Stimulated activated CD8-positive, alpha-beta memory T cell treated with anti-CD3 and anti-CD28 coated beads, Interleukin-4, amount 100 ng/mL, for 48 hours (primary cell): ENCODE results near the gene MRPS18B.

Experiments used
- DNase-seq: peaks from one replicate; pipeline ENCODE4 v3.0.0-alpha.2; 2020

Gene MRPS18B

DNA sequence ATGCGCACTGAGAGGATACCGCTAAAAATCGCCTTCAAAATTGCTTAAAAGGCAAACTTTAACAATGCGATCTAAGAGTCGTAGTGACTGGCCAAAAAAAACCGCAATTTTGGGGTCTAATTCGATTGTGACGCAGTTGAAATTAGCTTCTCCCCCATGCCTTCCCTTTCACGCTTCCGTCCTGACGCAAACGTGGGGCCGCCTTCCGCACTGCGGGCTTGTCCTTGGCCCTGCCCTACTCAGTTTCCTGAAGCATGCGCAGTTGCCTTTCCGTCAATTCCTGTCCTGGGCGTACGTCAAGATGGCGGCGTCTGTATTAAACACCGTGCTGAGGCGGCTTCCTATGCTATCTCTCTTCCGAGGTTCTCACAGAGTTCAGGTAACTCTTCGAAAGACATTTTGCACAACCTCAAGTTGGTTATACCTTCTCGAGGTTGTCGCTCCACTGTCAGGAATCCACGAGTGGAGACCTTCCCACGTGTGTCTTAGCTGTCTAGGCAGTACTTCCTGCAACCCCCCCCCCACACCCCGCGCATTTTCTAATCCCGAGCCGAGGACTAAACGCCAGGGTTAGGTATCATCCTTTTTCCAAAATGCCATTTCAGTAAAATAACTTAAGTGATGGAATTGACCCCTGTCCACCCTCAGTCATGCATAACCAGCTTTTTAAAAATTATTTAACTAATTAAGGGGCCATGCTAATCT lies at the start of gene MRPS18B:
TSS of gene MRPS18B (plus strand) at position 276 of the 705 bp plus-strand sequence. CDS start at position 302, 26 bp downstream.
- peak; percentile 97 for DNase-seq

DNA sequence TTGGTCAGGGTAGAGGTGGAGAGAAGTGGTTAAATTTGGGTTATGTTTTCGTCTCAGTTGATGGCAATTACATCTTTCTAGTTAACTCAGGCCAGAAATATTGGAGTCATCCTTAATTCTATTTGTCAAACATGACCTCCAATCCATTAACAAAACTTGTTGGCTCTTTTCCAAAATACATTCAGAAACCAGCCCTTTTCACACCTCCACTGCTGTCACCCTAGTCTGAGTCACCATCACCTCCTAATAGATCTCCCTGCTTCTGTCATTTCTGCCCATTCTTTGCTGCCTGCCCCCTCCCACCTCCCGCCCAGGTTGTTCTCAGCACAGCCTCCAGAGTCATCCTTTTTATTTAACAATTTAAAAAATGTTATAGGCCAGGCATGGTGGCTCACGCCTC lies 49.4 kb upstream of the MRPS18B start:
- DNase-seq, result peak; percentile 52

DNA sequence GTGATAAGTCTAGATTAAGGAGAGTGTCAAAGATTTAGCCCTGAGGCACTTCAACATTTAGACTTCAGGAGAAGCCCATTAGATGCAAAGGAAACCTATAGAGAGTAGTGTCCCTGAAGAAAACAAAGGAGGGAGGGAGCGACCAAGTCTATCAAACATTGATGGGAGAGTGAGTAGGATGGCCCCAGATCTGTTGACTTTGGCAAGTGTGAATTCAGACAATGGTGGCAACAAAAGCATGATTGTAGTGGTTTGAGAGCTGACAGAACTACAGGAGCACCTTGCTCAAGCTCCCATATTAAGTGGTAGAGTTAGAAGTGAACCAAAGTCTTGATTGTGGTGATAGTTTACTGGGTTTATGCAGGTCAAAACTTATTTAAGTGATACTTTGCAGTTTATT lies 47.4 kb upstream of the MRPS18B start:
- no peak for DNase-seq

DNA sequence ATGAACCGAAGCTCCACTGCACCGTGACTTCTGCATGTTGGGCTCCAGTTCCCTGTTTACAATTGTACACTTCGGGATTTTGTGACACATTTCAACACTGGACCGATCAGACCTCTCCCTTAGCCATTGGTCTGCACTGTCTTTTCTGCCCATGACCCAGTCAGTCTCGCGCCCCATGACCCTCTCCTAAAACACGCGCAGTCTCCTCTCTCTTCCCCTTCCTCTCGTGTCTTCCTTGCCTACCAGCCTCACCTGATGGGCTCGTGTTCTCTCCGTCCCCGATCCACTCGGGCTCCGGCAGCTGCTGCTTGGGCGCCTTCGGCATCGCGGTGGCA lies 46.9 kb upstream of the MRPS18B start:
- DNase-seq, result no peak

DNA sequence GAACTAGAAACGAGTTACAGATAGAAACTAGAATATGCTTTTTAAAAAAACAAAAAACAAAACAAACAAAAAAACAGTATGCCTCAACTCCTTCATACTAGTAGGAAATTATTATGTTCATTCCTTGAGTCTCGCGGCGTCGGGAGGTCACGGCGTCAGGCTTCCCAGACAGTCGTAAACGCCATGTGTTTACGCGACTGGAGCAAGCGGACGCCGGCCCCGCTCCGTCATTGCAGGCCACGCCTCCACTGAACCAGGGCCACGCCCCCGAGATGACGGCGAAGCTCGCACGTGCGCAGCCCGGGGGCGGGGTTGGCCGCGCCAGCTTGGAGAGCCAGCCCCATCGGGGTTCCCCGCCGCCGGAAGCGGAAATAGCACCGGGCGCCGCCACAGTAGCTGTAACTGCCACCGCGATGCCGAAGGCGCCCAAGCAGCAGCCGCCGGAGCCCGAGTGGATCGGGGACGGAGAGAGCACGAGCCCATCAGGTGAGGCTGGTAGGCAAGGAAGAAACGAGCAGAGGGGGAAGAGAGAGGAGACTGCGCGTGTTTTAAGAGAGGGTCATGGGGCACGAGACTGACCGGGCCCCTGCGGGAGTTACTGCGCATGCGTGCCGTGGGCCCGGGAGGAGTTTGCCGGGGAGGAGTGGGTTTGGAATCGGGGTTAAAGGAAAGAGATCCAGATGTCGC lies 46.4 kb upstream of the MRPS18B start, which contains the start of gene ABCF1:
TSS of gene ABCF1 (plus strand) at position 368 of the 687 bp plus-strand sequence. CDS start at position 414, 46 bp downstream.
- peak; percentile 100 for DNase-seq

DNA sequence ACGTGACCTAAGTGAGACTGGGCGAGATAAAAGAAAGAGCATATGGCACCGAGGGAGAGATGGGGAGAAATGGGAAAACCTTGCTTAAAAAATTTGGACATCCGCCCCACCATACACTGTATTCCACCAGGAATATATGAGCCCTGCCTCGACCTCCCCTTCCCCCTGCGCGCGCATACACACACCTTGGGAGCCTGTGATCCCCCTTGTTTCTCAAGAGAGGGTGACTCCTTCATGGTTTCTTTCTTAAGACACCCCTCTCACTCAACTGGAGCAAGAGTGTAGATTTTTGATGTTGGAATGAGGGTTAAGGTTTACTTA lies 45.9 kb upstream of the MRPS18B start:
- DNase-seq, result no peak

DNA sequence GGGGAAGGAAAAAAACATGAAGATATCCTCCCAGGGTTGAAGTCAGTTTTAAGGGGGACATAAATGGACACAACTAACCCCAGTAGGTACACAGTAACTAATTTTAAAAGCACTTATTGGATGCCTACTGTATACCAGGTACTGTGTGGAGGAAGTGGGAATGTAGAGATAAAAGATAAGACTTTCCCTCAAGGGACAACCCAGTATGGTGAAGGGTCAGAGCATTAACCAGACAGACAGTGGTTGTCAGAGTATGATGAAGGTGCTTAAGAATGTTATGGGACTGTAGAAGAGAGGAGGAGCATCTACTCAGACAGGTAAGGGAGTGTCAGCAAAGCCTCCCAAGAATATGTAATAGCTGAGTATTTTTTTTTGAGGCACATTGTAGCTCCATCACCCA lies 45.5 kb upstream of the MRPS18B start:
- DNase-seq, result no peak

DNA sequence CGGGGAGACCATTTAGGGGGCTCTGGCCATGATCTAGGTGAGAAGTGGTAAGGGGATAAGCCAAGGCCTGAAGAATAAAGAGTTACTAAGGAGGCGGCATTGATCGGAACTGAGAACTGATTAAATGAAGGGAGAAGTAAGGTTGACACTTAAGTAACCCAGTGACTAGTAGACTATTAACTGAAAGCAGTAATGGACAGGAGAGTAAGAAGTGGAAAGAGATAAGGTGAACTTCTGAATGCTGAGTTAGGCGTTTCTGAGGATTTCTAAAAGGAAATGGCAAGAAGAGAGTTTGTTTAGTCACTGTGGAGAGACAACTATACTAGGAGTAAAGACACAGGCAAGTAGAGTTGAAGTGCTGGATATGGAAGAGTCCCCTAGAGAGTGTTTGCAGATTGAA lies 44.5 kb upstream of the MRPS18B start:
- DNase-seq, result no peak

DNA sequence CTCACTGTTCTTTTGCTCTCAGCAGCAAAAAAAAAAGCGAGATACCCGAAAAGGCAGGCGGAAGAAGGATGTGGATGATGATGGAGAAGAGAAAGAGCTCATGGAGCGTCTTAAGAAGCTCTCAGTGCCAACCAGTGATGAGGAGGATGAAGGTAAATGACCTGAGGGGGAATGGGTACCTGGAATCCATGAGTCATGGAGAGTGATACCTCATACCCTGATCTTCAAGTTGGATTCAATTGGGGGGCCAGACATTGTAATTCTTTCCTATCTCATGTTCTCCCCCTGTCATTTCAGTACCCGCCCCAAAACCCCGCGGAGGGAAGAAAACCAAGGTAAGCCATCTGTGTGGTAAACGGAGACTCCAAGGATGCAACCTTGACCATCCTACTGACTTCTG lies 39.6 kb upstream of the MRPS18B start:
- no peak for DNase-seq

DNA sequence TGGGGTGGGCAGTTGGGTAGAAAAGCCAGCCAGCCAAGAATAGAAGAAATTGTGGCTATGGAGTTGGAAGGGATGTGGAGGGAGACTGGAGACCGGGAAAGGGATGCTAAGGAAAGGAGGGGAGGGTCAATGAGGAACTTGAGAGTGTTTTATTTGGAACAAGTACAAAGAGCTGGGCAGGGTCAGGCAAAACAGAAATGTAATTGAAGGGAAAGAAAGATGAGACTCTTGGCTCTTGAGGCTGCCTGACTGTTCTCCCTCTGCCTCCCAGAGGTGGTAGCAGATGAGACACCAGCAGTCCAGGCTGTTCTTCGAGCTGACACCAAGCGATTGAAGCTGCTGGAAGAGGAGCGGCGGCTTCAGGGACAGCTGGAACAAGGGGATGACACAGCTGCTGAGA lies 33.7 kb upstream of the MRPS18B start:
- no peak for DNase-seq

DNA sequence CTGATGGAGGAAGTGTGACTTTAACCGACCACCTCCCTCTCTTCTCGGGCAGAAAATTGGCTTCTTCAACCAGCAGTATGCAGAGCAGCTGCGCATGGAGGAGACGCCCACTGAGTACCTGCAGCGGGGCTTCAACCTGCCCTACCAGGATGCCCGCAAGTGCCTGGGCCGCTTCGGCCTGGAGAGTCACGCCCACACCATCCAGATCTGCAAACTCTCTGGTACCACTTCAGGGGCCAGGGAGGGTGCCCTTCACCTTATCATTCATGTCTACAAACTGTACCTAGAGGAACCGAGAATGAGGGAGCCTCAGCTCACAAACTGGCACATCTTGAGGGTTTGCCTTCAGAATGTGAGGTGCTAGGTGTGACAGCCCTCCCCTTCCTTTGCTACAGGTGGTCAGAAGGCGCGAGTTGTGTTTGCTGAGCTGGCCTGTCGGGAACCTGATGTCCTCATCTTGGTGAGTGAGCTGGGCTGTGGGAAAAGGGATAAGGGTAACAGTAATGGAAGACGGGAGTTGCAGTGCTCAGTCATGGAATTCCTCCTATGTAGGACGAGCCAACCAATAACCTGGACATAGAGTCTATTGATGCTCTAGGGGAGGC lies 27.8 kb upstream of the MRPS18B start:
- DNase-seq, result no peak

DNA sequence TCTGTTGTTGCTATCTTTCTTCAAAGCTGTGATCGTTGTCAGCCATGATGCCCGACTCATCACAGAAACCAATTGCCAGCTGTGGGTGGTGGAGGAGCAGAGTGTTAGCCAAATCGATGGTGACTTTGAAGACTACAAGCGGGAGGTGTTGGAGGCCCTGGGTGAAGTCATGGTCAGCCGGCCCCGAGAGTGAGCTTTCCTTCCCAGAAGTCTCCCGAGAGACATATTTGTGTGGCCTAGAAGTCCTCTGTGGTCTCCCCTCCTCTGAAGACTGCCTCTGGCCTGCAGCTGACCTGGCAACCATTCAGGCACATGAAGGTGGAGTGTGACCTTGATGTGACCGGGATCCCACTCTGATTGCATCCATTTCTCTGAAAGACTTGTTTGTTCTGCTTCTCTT lies 27.1 kb upstream of the MRPS18B start:
- no peak for DNase-seq

DNA sequence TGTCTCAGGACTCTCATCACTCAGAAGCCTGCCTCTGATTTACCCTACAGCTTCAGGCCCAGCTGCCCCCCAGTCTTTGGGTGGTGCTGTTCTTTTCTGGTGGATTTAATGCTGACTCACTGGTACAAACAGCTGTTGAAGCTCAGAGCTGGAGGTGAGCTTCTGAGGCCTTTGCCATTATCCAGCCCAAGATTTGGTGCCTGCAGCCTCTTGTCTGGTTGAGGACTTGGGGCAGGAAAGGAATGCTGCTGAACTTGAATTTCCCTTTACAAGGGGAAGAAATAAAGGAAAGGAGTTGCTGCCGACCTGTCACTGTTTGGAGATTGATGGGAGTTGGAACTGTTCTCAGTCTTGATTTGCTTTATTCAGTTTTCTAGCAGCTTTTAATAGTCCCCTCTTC lies 26.6 kb upstream of the MRPS18B start:
- no peak for DNase-seq

DNA sequence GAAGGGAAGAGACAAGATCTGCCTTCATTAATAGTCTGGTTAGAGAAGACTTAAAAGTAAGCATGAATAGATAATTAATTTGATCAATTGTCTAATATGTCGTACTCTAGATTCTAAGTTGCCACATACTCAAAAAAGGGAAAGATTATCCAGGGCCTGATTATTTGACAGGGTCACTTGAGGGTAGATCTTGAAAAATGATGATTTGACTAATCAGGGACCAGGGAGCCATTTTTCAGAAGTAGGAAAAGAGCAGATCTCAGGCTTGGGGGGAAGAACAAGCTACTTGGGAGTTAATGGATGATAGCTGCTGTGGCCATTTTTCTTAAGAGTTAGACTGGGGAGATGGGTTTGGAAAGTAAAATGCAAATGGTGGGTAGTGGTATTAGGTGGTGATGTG lies 25.4 kb upstream of the MRPS18B start:
- DNase-seq, result no peak

DNA sequence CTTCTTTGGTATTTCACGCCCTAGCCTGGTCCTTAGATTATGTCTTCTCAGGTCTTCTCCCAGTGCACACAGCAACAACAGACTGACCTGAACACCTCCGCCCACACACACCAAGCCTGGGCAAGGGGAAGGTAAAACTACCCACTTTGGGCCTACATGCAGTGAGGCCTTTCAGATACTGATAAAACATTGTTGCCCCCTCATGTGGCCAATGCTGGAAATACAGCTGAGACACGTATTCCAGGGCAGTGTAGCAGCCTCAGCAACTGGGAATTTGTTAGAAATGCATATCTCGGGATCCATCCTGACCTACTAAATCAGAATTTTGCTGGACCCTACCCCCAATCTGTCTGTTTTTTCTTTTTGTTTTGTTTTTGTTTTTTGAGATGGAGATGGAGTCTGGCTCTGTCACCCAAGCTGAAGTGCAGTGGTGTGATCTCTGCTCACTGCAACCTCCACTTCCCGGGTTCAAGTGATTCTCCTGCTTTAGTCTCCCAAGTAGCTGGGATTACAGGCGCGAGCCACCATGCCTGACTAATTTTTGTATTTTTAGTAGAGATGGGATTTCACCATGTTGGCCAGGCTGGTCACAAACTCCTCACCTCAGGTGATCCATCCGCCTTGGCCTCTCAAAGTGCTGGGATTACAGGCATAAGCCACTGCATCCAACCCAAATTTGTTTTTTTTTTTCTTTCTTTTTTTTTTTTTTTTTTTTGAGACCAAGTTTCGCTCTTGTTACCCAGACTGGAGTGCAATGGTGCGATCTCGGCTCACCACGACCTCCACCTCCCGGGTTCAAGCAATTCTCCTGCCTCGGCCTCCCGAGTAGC lies 20.1 kb upstream of the MRPS18B start:
- peak; percentile 93 for DNase-seq

DNA sequence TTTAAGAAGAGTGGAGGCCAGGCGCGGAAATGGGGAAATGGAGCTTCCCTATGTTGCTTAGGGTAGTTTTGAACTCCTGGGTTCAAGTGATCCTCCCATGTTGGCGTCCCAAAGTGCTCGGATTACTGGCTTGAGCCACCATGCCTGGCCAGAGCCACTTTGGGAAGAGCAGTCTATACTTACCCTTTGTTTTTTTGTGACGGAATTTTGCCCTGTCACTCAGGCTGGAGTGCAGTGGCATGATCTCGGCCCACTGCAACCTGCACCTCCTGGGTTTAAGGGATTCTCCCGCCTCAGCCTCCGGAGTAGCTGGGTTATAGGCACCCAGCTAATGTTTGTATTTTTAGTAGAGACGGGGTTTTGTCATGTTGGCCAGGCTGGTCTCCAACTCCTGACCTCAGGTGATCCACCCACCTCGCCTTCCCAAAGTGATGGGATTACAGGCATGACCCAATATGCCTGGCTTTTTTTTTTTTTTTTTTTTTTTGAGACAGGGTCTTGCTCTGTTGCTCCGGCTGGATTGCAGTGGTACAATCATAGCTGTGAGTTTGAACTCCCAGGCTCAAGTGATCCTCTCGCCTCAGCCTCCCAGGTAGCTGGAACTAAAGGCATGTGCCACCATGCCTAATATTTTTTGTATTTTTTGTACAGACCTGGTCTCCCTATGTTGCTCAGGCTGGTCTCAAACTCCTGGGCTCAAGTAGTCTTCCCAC lies 18.6 kb upstream of the MRPS18B start:
- no peak for DNase-seq

DNA sequence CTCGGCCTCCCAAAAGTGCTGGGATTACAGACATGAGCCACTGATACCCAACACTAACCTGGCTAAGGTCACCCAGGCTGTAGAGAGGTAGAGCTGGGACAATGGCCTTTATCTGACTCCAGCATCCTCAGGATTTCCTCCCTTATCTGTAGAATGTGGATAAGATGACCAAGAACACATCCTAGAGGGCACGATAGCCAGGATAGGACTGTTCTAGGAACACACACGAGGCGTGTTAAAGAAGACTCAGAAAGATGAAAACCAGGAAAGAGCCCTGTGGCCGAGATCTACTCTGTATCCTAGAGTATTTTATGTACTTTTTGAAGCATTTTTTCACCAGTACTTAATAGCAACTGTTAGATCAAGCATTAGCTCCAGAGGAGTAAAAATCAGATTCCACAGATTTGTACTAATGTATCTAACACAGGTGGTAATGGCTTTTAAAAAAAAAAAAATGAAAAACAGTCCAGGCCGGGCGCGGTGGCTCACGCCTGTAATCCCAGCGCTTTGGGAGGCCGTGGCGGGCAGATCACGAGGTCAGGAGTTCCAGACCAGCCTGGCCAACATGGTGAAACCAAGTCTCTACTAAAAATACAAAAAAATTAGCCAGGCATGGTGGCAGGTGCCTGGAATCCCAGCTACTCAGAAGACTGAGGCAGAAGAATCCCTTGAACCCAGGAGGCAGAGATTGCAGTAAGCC lies 17.9 kb upstream of the MRPS18B start:
- no peak for DNase-seq

DNA sequence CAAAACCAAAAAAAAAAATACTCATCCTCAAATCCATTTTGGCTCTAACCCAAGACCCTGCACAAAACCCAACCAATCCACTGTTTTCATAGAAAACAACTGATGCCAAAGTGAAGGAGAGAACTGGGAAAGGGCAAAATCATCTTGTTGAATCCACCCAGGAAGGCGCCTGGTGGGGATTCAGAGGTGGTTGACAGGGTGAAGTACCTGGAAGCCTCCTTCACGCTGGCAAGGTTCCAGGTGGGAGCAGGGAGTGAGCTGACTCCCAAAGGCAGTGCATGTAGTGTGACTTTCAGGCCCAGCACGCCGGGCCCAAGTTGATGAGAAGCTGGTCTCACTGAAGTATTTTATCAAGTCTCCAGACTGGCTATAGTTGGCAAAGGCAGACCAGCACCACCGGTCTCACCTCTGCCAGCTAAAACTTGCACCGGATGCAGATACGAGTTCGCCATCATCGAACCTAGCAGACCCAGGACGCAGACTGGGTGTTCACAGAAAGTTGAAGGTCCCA lies 17.1 kb upstream of the MRPS18B start:
- DNase-seq, result no peak

DNA sequence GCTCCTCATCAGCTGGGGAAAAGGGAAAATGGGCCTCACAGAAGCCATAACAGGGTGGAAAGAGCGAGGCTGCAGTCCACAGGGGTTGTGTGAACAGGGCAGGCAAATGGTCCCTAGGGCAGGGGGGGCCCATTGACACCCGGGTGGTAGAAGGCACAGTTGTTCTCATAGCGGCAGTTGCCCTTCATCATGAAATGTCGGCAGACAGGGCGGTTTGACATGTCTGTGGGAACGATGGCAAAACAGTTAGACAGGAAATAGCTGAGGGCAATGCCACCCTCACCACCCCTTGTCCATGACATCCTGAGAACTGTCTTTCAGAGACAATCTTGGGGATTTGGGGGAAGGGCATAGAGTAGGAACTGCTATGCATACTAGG lies 16.2 kb upstream of the MRPS18B start:
- no peak for DNase-seq

DNA sequence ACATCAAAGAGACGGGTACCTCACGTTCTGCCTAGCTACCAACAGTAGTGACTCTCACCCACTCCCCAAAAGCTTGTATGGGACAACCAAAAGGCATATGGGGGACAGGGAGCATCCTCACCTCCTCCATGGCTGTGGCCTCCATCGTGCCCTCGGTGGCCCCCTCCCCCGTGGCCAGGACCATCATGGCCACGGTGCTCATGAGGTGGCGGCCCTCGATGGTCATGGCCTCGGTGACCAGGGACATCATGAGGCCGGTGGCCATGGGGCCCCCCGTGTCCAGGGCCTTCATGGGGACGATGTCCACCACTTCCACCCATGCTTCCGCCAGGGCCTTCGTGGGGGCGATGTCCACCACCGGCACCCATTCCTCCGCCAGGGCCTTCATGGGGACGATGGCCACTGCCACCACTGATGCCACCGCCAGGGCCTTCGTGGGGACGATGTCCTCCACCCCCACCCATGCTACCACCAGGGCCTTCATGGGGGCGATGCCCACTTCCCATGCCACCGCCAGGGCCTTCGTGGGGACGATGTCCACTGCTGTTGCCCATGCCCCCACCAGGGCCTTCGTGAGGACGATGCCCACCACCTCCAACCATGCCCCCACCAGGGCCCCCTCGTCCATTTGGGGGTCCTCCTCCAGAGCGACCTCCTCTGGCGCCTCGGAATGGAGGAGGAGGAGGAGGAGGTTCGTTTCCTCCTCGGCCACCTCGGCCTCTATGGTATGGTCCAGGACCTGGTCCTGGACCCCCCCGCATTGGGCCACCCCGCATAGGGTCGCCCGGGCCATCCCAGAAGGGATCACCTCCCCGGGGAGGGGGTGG lies 15.6 kb upstream of the MRPS18B start:
- DNase-seq, result no peak

DNA sequence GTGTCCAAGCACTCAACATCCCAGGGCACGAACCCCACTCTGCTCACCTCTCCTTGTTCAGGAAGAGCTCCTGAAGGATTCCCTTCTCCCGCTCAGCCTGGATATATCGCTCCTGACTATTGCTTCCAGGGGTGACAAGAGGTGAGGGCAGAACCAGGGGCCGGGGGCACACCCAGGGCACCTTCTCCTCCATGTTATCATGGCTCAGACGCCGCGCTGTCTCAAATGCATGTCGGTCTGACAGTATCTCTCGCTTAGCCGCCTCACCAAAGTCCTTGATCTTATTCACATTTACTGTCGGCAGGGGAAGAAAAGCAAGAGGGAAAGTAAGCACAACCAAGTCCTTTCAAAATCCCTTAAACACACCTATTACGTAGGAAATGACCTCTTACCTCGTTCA lies 13.7 kb upstream of the MRPS18B start:
- no peak for DNase-seq
